ENCODE measurements around the gene KLF6.
"Not testable (repeated sequence)": the region's sequence is repeated elsewhere in the genome, so short reads cannot be mapped to it uniquely, and the experiment has no call there.

The KLF6 gene

DNA sequence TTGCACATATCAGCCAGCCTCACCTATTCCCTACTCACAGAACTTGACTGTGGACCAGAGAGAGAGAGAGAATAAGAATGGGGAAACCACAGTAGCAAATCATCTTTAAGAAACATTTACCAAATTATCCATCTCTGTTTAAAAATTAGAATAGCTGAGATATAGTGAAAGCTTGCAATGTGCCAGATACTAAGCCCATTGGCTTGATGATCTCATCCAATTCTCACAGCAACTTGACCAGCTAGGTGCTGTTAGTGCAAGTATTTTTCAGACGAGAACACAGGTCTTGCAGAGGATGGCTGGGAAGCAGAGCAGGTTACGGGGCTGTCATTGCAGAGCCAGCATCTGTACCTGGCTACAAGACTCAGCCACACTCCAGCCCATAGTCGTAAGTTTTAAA lies 50.9 kb downstream of the KLF6 start:
- no peak for DNase-seq (ENCODE audit: low spot score)
- no peak for FAIRE-seq

DNA sequence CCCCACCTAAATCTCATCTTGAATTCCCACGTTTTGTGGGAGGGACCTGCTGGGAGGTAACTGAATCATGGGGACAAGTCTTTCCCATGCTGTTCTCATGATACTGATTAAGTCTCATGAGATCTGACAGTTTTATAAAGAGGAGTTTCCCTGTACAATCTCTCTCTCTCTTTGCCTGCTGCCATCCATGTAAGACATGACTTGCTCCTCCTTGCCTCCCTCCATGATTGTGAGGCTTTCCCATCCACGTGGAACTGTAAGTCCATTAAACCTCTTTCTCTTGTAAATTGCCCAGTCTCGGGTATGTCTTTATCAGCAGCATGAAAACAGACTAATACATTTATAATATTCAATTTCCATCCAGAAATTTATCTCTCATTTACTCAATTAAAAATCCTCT lies 52.8 kb downstream of the KLF6 start:
- FAIRE-seq = not testable (repeated sequence)

DNA sequence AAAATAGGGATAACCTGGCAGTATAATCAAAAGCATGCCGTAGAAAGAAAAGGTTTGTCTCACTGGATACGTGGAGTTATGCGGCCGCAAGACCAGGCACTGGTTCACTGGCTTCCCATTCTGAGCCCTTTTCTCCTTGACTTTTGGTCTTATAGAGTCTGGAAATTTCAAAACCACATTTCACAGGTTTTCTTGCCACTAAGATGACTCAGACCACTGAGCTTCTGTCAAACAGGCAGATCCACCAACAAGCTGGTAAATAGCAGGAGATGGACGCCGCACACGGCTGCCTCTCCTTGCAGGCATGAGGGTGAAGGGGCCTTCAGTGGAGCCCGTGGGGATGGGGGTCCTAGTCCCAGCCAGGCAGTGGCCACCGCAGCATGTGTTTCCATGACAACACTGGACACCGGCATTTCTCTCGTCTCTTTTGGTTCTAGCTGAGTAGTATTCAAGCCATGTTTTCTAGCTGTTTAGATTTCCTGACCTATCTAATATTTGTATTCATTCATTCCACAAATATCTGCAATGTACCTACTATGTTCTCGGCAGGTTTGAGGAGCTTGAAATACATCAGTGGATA lies 55.5 kb downstream of the KLF6 start:
- no peak for DNase-seq (ENCODE audit: low spot score)
- FAIRE-seq = no peak

More for the DNA sequence above, 52.8 kb downstream of the KLF6 start:
- DNase-seq (ENCODE audit: low spot score) = not testable (repeated sequence)

DNA sequence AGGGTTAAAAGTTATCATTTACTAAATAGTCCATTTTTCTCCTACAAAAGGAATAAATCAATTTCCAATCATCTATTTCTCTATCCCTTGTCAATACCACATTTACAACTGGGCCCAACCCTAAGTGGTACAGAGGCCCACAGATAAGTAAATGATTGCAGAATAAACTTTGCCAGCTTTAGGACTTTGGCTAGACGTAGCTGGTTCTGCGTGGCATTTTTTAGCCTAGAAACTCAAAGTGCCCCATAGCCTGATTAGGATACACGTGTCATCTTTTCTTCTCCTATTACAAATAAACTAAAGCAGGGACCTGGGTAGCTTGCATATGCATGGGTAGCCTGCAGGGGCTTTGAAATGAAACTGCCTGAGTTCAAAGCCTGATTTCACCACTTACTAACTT lies 56.4 kb downstream of the KLF6 start:
- DNase-seq (ENCODE audit: low spot score) (no peak), FAIRE-seq (no peak)

DNA sequence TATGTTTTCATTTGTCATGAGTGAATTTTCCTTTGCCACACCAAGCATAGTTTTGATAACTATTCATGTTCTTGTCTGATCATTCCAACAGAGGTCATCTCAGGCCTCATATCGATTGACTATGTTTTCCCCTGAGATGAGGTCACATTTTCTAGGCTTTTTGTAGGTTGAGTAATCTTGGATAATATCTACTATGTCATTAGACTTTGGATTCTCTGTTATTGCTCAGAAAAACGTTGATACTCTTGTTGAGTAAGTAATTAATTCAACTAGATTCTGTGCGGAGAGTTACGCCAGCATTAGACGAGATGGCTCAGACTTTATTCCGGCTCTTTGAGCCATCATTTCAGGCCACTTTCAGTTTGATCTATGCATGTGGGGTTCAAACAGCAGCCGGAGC lies 57.7 kb downstream of the KLF6 start:
- DNase-seq (ENCODE audit: low spot score) (no peak), FAIRE-seq (no peak)
